ENCODE data around the gene PTPRG.
"Not testable (repeated sequence)": the region's sequence is repeated elsewhere in the genome, so short reads cannot be mapped to it uniquely, and the experiment has no call there.

Gene PTPRG

GRCh38 chr3:61803983-61804382, 242.6 kb downstream of the PTPRG start:
- no peak for DNase-seq (ENCODE audit: low spot score)

- no peak for DNase-seq (ENCODE audit: low spot score)
Measured at GRCh38 chr3:61804782-61805181, 243.4 kb downstream of the PTPRG start.

- no peak for DNase-seq (ENCODE audit: low spot score)
Measured at GRCh38 chr3:61805510-61806080, 244.2 kb downstream of the PTPRG start.

GRCh38 chr3:61806810-61807209, 245.4 kb downstream of the PTPRG start:
- DNase-seq (ENCODE audit: low spot score): no peak

GRCh38 chr3:61807865-61808276, 246.5 kb downstream of the PTPRG start:
- DNase-seq (ENCODE audit: low spot score): no peak

- DNase-seq (ENCODE audit: low spot score): no peak
Measured at GRCh38 chr3:61808526-61808925, 247.2 kb downstream of the PTPRG start.

GRCh38 chr3:61808999-61809398, 247.6 kb downstream of the PTPRG start:
- DNase-seq (ENCODE audit: low spot score): no peak

GRCh38 chr3:61809879-61810278, 248.5 kb downstream of the PTPRG start:
- DNase-seq (ENCODE audit: low spot score): no peak

- no peak for DNase-seq (ENCODE audit: low spot score)
Measured at GRCh38 chr3:61810953-61811497, 249.7 kb downstream of the PTPRG start.

- DNase-seq (ENCODE audit: low spot score): no peak
Measured at GRCh38 chr3:61811652-61812051, 250.3 kb downstream of the PTPRG start.

- no peak for DNase-seq (ENCODE audit: low spot score)
Measured at GRCh38 chr3:61812085-61812484, 250.7 kb downstream of the PTPRG start.

- DNase-seq (ENCODE audit: low spot score): no peak
Measured at GRCh38 chr3:61812517-61812916, 251.1 kb downstream of the PTPRG start.

- no peak for DNase-seq (ENCODE audit: low spot score)
Measured at GRCh38 chr3:61813636-61814035, 252.3 kb downstream of the PTPRG start.

- no peak for DNase-seq (ENCODE audit: low spot score)
Measured at GRCh38 chr3:61814674-61815073, 253.3 kb downstream of the PTPRG start.

- DNase-seq (ENCODE audit: low spot score): not testable (repeated sequence)
Measured at GRCh38 chr3:61816304-61816703, 254.9 kb downstream of the PTPRG start.

- no peak for DNase-seq (ENCODE audit: low spot score)
Measured at GRCh38 chr3:61819861-61820260, 258.5 kb downstream of the PTPRG start.

GRCh38 chr3:61820306-61820992, 259.1 kb downstream of the PTPRG start:
- no peak for DNase-seq (ENCODE audit: low spot score)

GRCh38 chr3:61821823-61822251, 260.5 kb downstream of the PTPRG start:
- DNase-seq (ENCODE audit: low spot score): no peak

- no peak for DNase-seq (ENCODE audit: low spot score)
Measured at GRCh38 chr3:61822588-61822987, 261.2 kb downstream of the PTPRG start.

- DNase-seq (ENCODE audit: low spot score): no peak
Measured at GRCh38 chr3:61824553-61825135, 263.3 kb downstream of the PTPRG start.

- no peak for DNase-seq (ENCODE audit: low spot score)
Measured at GRCh38 chr3:61826161-61826560, 264.8 kb downstream of the PTPRG start.

- no peak for DNase-seq (ENCODE audit: low spot score)
Measured at GRCh38 chr3:61828184-61828874, 267.0 kb downstream of the PTPRG start.

Measured in CD4-positive, alpha-beta T cell treated with Interleukin-15 for 4 hours (primary cell).